Activated naive CD4-positive, alpha-beta T cell treated with anti-CD3 and anti-CD28 coated beads, Interleukin-2, amount 50 U/mL, for 24 hours (primary cell): ENCODE results near the gene PYGM.

Source experiments
- H3K27ac Mint-ChIP-seq: one replicate; pipeline ENCODE4 v1.8.0; 2021; ENCODE audit warnings: mild to moderate bottlenecking, mixed read lengths
- H3K27me3 Mint-ChIP-seq: one replicate; pipeline ENCODE4 v1.8.0; 2021; ENCODE audit warnings: mixed read lengths
- H3K36me3 Mint-ChIP-seq: one replicate; pipeline ENCODE4 v1.8.0; 2021; ENCODE audit warnings: mixed read lengths
- H3K4me1 Mint-ChIP-seq: one replicate; pipeline ENCODE4 v1.8.0; 2021; ENCODE audit warnings: mixed read lengths
- H3K4me3 Mint-ChIP-seq: one replicate; pipeline ENCODE4 v1.8.0; 2021; ENCODE audit warnings: mild to moderate bottlenecking, mixed read lengths
- H3K9me3 Mint-ChIP-seq: one replicate; pipeline ENCODE4 v1.8.0; 2021; ENCODE audit warnings: mixed read lengths

Gene PYGM

DNA sequence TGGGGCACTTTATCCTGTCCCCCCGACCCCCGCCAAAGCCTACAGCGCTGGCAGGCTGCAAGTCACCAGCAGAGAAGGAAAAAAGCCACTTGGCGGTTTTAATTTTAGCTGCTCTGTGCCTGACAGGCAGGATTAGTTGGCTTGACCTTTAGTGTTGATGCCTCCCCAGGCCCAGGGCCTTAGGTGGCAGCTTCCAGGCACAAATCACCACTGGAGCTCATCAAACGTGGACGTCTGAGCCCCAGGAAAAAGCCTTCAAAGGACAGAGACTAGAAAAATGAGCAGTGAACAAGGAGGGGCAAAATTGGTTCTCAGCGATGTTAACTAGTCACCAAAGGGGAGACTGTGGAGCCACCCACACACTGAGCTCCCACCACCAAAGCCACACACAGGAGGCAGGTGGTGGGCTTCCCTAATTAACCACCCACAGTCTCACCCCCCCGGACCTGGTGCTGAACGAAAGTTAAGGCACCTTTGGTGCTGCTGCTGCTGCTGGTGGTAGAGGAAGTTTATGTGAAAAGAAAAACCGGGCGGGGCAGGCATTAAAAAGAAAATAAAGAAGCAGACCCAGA, 4.4 kb upstream of the PYGM start:
- Mint-ChIP-seq H3K4me1 (peaks cover 94% of the 10 kb centered on the region), H3K27me3 (no peaks in the 10 kb centered on the region), H3K27ac (peak overlapping the region; percentile 95), H3K9me3 (no peaks in the 10 kb centered on the region), H3K36me3 (peaks cover 25% of the 10 kb centered on the region), H3K4me3 (peak overlapping the region; percentile 90)

DNA sequence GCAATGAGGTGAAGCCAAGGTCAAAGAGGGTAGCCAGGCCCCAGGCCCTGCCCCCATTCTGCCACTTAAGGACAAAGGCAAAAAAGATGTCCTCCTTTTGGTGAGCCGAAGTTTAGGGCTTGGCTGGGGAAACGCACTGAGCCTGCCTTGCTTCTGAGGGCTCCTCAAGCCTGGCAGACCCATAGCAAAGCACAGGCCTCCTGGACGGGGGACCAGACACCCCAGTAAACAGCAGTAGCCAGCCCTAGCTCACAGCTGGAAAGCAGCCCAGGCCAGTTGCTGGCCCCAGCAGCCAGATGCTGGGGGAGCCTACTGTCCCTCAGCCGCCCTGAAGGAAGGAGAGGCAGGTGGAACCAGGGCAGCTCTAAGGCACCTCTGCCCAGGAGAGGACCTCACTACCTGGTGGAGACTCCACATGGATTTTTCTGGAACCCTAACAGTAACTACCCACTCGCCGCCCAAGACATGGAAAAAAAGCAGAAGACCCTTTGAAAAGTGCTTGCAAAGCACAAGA, 3.8 kb upstream of the PYGM start:
- Mint-ChIP-seq H3K9me3 (no peaks in the 10 kb centered on the region), H3K36me3 (peaks cover 25% of the 10 kb centered on the region), H3K27ac (peak overlapping the region; percentile 95), H3K4me3 (peak overlapping the region; percentile 90), H3K27me3 (no peaks in the 10 kb centered on the region), H3K4me1 (peaks cover 89% of the 10 kb centered on the region)

DNA sequence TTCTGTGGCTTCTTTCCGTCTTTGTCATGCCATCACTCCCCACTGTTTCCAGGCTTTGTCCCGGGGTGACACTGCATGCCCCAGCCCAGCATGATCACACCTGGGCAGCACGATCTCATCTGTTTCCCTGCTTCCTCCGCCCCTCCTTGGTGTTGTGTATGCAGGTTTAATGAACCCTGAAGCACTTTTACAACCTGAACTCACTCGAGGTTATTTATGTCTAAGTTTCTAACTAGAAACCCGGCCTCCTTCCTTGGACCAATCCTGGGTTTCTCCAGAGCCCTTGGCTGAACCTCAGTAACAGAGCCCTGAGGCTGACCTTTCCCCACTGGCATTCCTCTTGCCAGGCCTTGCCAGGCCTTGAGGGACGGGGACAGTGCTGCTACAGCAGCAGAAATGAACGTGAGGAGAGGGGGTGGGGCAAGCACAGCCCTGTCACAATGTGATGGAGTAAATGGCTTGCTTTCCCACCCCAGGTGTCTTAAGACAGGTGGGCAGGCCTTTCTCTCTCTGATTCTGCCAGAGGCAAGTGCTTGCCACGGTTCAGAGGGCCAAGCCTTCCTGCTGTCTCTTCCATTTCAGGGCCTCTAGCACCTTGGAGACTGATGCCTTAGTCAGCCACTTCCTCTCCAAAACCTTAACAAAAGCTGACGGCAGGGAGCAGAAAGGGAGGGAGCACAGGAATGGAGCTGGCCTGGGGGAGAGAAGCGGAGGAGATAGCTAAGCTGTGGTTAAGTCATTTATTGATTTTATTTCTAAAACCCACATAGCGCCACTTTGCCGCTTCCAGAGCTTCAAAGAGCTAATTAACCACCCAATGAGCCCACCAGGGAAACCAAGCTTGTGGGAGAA, 3.1 kb upstream of the PYGM start:
- H3K36me3 Mint-ChIP-seq, result peaks cover 21% of the 10 kb centered on the region
- H3K27me3 Mint-ChIP-seq, result no peaks in the 10 kb centered on the region
- peak overlapping the region; percentile 93 for H3K27ac Mint-ChIP-seq
- H3K4me1 Mint-ChIP-seq, result peaks cover 82% of the 10 kb centered on the region
- H3K9me3 Mint-ChIP-seq, result no peaks in the 10 kb centered on the region
- peak overlapping the region; percentile 61 for H3K4me3 Mint-ChIP-seq

DNA sequence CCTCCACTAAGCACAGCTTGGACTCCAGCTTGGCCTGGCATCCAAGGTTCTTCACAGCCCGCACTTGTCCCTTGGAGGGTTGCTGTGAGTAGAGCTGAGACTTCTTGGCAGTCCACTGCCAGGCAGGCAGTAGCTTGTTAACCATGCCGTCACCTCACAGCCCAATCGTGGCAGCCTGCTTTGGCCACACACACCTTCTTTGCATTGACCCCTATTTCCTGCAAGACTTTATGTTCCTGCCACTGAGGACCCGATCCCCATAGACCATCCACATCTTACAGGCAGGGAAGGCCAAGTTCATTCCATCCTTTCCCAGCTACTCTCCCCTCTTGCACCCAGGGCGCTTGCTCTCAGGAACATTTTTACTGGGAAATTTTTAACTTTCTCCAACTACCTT, 2.5 kb upstream of the PYGM start:
- Mint-ChIP-seq H3K9me3 (no peaks in the 10 kb centered on the region), H3K4me1 (peaks cover 81% of the 10 kb centered on the region), H3K36me3 (peaks cover 17% of the 10 kb centered on the region), H3K27ac (peak overlapping the region; percentile 93), H3K27me3 (no peaks in the 10 kb centered on the region), H3K4me3 (peak overlapping the region; percentile 61)

DNA sequence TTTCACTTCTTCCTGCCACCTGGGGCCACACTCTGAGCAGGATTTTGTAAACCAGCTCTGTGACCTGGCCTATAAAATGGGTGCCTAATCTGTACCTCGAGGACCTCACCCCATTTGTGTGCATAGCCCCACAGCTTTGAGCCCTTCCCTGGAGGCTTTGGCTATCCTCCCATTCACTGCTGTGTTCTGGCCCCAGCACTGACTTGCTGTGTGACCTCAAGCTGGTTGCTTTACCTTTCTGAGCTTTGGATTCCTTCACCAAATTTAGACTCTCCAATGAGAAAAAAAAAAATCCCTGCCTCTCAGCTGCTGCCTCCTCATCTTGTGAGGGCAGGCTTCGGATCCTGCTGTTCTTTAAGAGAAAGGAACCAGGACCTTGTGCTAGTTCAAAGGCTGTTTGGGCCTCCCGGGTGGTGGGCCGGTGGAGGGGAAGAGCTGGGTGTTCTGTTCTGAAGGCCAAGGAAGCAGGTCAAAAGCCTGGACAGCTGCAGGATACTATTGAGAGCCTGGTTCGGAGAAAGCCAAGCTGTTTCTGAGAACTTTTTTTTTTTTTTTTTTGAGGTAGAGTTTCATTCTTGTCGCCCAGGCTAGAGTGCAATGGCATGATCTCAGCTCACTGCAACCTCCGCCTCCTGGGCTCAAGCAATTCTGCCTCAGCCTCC, 1.1 kb upstream of the PYGM start:
- H3K9me3 Mint-ChIP-seq, result no peaks in the 10 kb centered on the region
- peak overlapping the region; percentile 49 for H3K4me3 Mint-ChIP-seq
- no peaks in the 10 kb centered on the region for H3K27me3 Mint-ChIP-seq
- peaks cover 72% of the 10 kb centered on the region for H3K4me1 Mint-ChIP-seq
- peaks cover 15% of the 10 kb centered on the region for H3K36me3 Mint-ChIP-seq
- H3K27ac Mint-ChIP-seq, result peak overlapping the region; percentile 90

GRCh38 chr11:64759131-64759721, 548 bp downstream of the PYGM start:
- H3K36me3 Mint-ChIP-seq, result peaks cover 7% of the 10 kb centered on the region
- no peaks in the 10 kb centered on the region for H3K9me3 Mint-ChIP-seq
- H3K4me1 Mint-ChIP-seq, result peaks cover 57% of the 10 kb centered on the region
- H3K27me3 Mint-ChIP-seq, result no peaks in the 10 kb centered on the region
- H3K4me3 Mint-ChIP-seq, result no peak overlapping the region
- peak overlapping the region; percentile 68 for H3K27ac Mint-ChIP-seq

DNA sequence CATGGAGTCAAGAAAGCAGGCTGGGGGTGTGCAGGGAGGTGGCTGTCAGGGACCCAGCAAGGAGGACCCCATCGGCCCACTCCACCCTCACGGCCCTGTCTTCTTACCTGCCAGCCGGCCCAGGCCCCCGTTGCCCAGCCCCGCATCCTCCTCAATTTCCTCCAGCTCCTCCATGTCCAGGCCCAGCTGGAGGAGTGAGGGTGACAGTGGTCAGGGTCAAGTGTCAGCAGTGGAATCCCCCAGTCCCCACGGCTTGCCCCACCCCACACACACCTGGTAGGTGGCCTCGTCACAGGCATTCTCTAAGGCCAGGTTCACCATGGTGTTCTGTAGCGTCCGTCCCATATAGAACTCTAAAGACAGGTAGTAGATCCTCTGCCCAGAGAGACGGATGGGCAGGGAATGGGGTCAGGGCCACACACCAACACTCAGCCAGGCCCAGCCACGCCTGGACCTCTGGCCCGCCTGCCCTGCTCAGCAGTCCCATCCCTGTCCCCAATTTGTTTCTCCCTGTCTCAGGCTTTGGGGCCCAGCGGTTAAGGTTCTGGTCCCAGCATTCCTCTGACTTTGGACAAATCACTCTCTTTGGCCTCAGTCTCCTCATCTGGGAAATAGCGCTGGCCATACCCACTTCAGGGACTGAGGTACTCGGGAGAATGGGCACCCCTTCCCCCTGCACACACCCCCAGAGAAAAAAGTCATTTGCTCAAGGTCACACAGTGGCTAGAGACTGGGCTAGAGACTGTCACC, 1.3 kb downstream of the PYGM start:
- Mint-ChIP-seq H3K36me3 (peaks cover 4% of the 10 kb centered on the region), H3K4me1 (peaks cover 50% of the 10 kb centered on the region), H3K9me3 (no peaks in the 10 kb centered on the region), H3K4me3 (no peak overlapping the region), H3K27me3 (no peaks in the 10 kb centered on the region), H3K27ac (peak overlapping the region; percentile 17)

DNA sequence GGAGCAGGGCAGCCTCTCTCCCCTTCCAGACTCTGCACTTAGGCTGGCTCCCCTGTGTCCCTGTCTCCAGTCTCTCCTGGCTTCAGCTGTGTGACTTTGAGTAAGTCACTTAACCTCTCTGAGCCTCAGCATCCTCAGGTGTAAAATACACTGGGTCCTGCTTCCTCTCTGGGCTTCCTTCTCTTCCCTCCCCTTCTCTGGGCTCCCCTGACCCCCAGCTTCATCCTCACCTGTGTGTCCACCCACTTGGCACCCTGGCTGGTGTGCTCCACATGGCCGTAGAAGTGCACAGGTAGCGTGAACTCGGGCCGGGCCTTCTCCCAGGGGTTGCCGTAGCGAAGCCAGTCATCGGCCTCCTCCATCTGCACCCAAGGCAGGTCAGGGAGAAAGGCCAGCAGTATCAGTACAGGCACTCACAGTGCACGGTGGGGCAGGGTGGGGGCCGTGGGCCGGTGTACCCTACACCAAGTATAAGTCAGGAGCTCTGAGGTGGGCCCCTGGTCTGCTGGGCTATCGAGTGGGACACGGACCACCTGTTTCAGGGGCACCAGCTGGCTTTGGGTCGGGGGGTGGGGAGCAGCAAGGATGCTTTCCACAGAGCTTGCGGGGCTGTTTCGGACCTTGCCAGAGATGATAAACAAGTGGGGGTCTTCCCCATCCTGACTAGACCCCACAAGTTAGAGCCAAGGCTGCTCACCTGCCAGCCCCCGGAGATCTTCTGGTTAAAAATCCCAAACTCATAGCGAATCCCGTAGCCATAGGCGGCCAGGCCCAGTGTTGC, 2.0 kb downstream of the PYGM start:
- Mint-ChIP-seq H3K9me3 (no peaks in the 10 kb centered on the region), H3K27ac (peak overlapping the region; percentile 51)

DNA sequence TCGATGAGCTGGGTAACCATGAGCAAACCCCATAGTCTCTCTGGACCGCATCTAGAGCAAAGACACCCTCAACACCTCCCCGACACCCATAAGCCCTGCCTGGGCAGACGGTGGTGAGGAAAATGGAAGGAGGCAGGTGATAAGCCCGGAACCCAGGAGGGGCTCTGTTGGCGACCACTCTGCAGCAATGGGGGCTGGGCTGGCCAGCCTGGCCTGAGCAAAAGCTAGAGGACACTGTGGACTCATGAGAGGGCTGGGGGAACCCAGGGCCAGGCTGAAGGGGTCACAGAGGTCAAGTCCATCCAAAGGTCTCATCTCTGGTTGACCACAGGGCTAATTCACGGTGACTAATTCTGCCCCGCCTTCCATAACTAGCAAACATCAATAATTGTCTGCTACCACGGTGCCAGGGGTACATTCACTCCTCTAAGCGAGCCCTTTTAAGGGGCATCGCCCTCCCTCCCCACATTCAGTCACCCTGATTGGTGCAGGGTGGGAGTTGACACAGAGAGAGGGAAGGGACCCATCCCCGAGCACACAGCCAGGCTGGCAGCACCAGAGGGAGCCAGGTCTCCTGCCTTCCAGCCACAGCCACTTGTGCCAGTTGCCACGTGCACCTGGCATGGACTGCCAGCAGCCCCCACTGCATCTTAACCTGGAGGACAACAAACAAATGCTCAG, 4.0 kb downstream of the PYGM start:
- Mint-ChIP-seq H3K27ac (no peak overlapping the region), H3K36me3 (peaks cover 10% of the 10 kb centered on the region), H3K4me1 (peaks cover 47% of the 10 kb centered on the region), H3K27me3 (no peaks in the 10 kb centered on the region), H3K4me3 (no peak overlapping the region), H3K9me3 (no peaks in the 10 kb centered on the region)

More for the DNA sequence above, 2.0 kb downstream of the PYGM start:
- H3K4me3 Mint-ChIP-seq, result no peak overlapping the region
- H3K4me1 Mint-ChIP-seq, result peaks cover 47% of the 10 kb centered on the region
- no peaks in the 10 kb centered on the region for H3K27me3 Mint-ChIP-seq
- H3K36me3 Mint-ChIP-seq, result peaks cover 7% of the 10 kb centered on the region

DNA sequence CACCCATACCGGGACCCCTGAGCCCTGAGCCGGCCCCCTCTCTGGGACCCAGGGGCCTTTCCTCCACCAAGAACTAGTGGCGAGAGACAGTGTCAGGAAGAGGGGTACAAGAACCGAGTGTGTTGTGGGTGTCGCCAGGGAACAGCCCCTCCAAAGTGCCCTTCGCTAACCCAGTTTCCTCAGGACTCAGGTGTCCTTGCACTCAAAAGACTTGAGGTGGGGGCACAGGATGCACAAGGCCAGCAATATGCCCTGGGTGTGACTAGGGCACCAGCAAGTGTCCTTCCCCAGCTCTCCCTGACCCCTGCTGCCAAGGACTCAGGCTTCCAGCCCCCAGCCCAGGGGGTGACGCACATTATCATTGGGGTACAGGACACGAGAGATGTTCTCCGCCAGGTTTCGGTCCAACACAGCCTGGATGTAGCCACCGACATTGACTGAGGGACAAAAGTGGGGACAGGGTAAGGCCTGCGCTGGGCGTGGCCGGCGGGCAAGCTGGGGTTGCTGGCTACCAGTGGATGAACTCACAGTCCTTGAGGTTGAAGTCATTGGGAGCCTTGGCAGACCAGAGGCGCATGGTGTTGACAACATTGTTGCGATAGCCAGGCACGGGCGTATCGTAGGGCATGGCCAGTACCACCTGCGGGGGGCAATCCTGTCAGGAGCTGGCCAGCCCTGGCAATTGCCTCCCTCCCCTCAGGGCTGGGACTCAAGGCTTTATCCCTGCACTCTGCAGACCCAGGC, 4.7 kb downstream of the PYGM start:
- Mint-ChIP-seq H3K4me3 (no peak overlapping the region), H3K36me3 (peaks cover 12% of the 10 kb centered on the region), H3K27ac (no peak overlapping the region), H3K27me3 (no peaks in the 10 kb centered on the region), H3K4me1 (peaks cover 47% of the 10 kb centered on the region), H3K9me3 (no peaks in the 10 kb centered on the region)

GRCh38 chr11:64754124-64754918, 5.5 kb downstream of the PYGM start:
- Mint-ChIP-seq H3K4me1 (peaks cover 41% of the 10 kb centered on the region), H3K27ac (no peak overlapping the region), H3K27me3 (no peaks in the 10 kb centered on the region), H3K9me3 (no peaks in the 10 kb centered on the region), H3K4me3 (no peak overlapping the region), H3K36me3 (peaks cover 13% of the 10 kb centered on the region)

DNA sequence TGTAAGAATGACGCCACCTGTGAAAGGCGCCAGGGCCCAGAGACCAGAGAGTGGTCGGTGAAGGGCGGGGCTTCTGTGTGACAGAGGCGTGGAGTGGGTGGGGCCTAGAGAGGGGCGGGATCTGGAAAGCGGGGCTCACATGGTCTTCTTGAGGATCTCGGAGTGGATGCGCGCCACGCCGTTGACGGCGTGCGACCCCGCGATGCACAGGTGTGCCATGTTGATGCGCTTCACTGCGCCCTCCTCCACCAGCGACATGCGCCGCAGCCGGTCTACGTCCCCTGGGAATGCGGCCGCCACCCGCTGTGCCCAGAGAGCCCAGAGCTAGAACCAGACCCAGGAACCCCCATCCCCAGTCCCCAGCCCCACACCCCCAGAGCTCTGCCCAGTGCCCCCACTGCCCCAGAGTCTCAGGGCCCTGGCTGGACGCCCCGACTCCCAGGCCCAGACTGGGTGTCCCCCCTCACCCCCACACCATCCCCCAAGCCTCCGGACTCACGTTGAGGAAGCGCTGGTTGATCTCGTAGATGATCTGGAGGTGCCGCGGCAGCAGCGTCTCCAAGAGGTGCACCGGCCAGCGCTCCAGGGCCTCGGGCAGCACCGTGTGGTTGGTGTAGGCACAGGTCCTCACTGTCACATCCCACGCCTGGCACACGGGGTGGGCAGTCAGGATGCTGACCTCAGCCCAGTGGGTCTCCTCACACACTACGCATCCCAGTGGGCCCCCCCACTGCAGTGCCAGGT, 6.2 kb downstream of the PYGM start:
- Mint-ChIP-seq H3K4me1 (peaks cover 40% of the 10 kb centered on the region), H3K27me3 (no peaks in the 10 kb centered on the region), H3K9me3 (no peaks in the 10 kb centered on the region), H3K36me3 (peaks cover 13% of the 10 kb centered on the region), H3K4me3 (no peak overlapping the region), H3K27ac (no peak overlapping the region)
